Putamen (tissue), 1 donor: Measurements from ENCODE around the gene SOX12.
"Not testable (repeated sequence)": the region's sequence is repeated elsewhere in the genome, so short reads cannot be mapped to it uniquely, and the experiment has no call there.

Experiments used
- DNase-seq: peaks from one replicate; pipeline ENCODE4 v3.0.0-alpha.2; 2016; ENCODE audit warnings: low spot score

SOX12 gene

GRCh38 chr20:328975-329695 is 3.8 kb downstream of the SOX12 start:
- DNase-seq: no peak

DNA sequence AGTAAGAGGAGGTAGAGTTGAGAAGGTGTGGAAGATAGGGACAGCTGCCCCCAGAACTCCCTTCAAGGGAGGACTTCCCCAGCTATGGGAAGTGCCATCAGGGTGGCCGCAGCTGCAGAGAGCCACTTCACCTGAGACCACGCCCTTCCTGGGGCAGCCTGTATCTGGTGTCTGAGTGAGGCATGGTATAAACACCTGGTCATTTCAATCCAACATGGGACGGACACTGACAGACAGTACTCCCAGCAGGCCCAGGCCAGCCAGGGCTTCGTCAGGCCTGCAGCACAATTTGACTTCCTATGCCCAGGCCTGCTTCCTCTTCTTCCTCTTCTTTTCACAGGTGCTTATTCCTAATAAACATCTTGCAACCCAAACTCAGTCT is 4.5 kb downstream of the SOX12 start:
- DNase-seq: no peak

DNA sequence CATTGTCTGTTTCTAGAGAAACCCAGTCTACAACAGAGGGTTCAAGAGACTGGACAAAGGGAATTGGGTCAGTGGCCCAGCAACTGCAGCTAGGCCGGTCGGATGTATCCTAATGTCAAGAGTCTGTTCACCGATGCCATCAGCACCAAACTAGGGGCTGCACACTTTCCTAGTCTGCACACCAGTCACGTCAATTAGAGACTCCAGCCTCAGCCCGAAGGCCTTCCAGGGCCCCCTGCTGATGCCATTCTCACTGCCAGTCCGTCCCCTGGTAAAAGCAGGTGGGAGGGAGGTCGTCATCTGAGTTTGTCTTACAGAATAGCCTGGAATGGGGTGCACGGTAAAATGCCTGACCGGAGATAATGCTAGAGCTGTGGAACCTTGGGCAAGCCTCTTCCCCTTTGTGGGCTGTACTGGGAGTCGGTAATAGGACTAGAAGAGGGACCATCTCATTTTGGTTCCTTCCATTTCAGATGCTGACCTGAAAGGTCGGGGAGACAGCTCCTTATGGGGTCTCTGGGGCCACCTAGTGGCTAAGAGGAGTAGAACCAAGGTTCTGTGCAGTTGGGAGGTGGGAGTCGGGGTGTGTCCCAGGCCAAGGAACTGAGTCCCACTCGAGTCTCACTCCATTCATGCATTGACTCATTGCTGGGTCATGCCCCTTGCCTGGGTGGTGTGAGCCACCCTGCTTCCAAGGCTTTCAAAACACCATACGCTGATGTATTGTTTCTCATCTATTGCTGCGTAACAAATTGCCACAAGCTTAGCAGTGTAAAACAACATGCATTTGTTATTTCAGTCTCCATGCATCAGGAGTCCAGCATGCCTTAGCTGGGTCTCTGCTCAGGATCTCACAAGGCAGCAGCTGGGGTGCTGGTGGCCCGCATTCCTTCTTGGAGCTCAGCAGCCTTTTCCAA is 5.1 kb downstream of the SOX12 start:
- DNase-seq: peak; percentile 57

DNA sequence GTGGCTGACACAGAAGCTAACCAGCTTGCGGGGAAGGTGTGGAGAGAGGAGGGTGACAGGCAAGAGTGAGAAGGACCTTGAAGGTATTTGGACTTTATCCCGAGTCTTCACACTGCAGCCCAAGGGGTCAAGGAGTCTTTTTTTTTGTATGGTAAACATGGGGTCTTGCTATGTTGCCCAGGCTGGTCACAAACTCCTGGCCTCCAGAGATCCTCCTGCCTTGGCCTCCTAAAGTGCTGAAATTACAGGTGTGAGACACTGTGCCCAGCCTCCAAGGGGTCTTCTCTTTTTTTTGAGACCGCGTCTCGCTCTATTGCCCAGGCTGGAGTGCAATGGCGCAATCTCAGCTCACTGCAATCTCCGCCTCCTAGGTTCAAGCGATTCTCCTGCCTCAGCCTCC is 9.2 kb downstream of the SOX12 start:
- DNase-seq: no peak

DNA sequence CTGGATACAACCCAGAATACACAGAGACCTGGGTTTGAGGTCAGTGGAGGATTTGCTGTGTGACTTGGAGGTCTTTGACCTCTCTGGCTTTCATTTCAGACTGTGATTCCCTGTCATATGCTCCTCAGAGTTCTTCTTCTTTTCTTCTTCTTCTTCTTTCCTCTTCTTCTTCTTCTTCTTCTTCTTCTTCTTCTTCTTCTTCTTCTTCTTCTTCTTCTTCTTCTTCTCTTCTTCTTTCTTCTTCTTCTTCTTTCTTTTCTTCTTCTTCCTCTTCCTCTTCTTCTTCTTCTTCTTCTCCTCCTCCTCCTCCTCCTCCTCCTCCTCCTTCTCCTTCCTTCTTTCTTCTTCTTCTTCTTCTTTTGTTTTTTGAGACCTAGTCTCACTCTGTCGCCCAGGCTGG is 10.7 kb downstream of the SOX12 start:
- not testable (repeated sequence) for DNase-seq

DNA sequence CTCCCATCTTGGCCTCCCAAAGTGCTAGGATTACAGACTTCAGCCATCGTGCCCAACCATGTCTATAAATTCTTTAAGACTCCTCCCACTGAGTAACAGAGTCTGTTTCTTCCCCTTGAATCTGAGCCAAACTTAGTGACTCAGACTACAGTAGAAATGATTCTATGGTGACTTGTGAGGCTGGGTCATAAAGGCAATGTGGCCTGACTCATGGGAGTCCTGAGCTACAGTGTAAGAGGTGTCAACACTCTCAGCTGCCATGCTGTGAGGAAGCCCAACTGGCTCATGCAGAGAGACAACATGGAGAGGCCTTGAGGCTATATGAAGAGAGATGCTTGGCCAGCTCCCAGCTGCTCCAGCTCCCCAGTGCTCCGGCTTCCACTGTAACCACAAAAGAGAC is 16.3 kb downstream of the SOX12 start:
- DNase-seq: no peak

DNA sequence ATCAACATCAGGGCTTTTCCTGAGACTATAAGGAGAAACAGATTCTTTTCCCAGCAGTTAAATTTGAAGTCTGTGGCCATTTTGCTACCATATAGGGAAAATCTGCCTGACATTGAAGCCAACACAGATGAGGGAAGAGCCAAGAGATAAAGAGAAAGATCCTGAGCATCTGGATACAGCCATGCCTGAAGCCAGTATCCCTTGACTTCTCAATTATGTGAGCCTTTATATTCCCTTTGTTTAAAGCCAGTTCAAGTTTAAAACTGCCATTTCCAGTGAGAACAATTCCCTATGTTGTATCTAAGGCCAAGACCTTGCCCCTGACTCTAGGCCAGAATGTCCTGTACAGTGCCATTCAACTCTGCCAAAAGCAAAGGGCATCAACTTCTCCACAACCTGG is 17.8 kb downstream of the SOX12 start:
- DNase-seq: no peak

DNA sequence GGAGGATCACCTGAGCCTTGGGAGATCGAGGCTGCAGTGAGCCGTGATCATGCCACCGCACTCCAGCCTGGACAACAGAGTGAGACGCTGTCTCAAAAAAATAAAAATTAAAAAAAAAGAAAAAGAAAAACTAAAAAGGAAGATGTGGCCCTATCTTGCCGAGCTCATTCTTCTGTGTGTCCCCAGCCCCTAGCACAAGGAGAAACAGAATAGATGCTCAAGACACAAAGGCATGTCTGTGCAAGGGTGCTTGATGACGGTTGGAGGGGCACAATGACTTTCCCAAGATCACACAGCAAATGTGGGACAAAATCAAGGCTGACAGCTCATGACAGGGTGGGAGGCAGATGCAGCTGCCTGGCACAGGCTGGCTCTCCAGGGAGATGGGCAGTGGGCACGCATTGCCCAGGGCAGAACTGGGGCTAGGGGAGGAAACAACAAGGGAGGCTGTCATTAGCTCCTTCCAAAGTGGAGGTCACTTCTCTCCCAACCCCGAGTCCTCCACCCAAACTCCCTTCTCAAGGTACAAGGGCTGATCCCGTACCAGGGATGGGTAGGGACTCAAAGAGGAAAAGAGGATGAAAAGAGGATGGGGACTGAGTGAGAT is 20.8 kb downstream of the SOX12 start:
- DNase-seq: no peak

DNA sequence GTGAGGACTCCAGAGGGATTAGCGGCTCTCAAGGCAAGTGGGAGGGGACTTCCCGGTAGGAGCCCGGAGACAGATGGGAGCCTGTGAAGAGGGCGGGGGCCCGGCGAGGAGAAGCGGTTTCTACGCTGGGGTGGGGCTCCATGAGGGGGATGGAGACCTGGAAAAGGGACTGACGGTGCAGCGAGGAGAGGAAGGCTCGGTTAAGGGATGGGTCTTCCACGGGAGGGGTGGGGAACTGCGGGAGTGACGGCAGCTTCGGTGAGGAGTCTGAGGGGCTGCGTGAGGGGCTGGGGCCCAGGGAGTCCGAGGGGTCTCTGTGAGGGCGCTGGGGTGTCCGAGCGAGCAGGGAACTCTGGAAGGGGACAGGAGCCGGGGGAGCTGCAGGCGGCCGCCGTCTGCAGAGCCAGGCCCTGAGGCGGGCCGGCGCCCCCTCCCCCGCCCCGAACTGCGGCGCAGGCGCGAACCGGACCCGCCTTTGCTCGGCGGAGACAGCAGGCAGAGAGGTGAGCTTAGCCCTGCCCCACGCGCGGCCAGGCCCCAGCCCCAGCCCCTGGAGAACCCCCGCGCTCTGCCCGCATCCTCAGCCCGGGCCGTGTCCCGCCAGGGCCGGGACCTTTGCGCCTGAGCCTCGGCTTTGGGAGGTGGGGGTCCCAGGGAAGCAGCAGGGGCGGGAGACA is 21.4 kb downstream of the SOX12 start, which contains the start of gene NRSN2:
Gene NRSN2 (plus strand): TSS at position 472 of the 677 bp plus-strand sequence. CDS start 2,533 bp downstream, outside the sequence.
- peak; percentile 50 for DNase-seq

DNA sequence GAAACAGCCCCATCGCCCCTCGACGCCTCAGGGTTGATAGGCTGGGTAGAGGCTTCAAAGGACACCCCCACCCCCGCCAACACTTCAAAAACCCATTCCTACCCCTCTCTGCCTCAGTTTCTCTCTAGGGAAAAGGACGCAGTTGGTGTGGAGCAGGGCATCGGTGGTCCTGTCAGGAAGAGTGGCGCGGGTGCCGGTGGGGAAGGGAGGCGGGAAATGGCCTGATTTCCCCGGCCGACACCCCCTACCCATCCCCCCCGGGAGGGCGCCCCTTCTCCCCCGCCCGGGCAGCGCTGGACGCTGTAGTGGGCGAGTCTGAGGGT is 21.9 kb downstream of the SOX12 start:
- no peak for DNase-seq

- peak; percentile 92 for DNase-seq
Measured at GRCh38 chr20:347640-348484, 22.5 kb downstream of the SOX12 start.

GRCh38 chr20:348972-349841 is 23.9 kb downstream of the SOX12 start:
- no peak for DNase-seq

GRCh38 chr20:353166-353565 is 27.8 kb downstream of the SOX12 start:
- no peak for DNase-seq

GRCh38 chr20:354298-354977 is 29.1 kb downstream of the SOX12 start:
- peak; percentile 74 for DNase-seq

DNA sequence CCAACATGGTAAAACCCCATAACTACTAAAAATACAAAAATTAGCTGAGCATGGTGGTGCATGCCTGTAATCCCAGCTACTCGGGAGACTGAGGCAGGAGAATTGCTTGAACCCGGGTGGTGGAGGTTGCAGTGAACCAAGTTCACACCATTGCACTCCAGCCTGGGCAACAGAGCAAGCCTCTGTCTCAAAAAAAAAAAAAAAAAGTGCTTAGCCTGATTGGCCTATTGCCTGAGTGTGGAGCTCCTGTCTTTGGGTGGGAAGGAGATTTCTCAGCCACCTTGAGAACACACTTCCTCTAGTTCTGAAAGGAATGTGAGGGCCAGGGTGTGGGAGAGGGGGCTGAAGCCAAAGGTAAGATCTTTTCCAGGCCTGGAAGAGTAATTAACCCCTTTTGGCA is 30.8 kb downstream of the SOX12 start:
- DNase-seq: not testable (repeated sequence)

- no peak for DNase-seq
Measured at GRCh38 chr20:356745-357144, 31.4 kb downstream of the SOX12 start.

DNA sequence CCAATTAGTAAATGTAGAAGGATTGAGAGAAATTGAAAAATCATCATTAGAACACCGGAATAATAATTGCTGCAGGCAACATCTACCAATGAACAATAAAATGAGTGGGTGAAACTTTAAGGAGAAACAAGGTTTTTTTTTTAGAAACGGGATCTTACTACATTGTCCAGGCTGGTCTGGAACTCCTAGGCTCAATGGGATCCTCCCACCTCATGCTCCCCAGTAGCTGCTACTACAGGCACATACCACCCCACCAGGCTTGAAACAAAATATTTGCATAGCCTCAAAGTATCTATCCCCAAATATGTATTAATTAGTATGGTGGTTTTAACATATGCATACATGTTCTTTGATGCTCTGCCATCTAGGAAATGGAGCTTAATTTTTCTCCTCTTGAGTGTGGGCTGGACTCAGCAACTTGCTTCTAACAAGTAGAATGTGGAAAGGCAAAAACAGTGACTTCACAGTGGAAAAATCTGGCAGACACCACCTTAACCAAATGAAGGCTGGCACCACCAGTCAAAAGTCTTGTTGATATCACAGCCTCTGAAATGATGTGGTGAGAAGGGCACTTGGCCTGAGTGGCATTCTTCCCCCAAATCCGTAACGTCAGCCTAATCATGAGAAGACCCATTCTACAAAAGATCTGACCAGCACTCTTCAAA is 33.7 kb downstream of the SOX12 start:
- no peak for DNase-seq

DNA sequence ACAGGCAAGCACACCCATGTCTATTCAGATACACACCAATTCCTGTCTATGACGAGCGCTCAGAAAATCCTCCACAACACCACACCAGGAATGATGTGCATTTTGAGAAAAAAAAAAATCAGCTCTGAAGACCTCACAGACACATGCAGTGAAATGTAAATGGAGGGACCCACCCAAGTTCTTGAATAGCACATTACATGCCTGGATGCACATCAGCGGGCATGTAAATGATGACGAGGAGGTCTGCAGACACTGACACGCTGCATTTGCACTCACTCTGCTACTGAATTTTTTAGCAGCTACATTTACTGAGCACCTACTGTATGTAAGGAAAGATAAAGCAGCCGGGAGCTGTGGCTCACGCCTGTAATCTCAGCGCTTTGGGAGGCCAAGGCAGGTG is 36.2 kb downstream of the SOX12 start:
- no peak for DNase-seq
